Subcutaneous adipose tissue (tissue), 4 donors: ENCODE measurements around the gene COL7A1. TPM values are rescaled to one million over a fixed set of nuclear protein-coding genes. Genes with fewer than 3 reads are reported as not detected.

Source experiments
- total RNA-seq, 4 donors: library from RNA; depleted of rRNA; stranded (reverse); fragments of >200 nt; gene quantifications; one replicate each; pipeline ENCODE4 v1.1.0, GENCODE V29; 2016
- TF ChIP-seq, protein P1 (sequence below): fragments of 450-650 bp; IDR thresholded peaks from one replicate; pipeline ENCODE4 v1.5.1; 2016; ENCODE audit warnings: low read depth, mild to moderate bottlenecking, control low read depth, antibody characterized with exemption, moderate library complexity

Gene COL7A1
- total RNA-seq, 4 donors from 2014 or later: 0.16 to 1.5 (median 0.59) TPM

DNA sequence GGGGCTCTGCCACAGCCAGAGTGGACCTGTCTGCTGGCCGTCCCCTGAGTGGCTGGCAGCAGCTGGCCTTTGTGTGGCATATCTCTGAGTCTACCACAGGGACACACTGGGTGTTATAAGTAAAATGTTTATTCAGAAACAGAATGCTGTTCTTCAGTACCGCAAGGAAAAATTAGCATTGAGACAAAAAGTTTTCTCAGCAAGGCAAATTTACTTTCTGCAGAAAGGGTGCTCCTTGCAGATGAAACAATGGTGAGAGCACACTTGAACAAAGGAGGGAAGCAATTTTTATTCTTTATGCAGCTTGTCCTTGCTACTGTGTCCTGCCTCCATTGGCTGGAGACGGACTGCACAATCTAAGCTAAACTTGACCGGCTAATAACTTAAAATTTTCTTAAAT lies 22.4 kb upstream of the COL7A1 start:
- TF ChIP-seq, protein P1, sequence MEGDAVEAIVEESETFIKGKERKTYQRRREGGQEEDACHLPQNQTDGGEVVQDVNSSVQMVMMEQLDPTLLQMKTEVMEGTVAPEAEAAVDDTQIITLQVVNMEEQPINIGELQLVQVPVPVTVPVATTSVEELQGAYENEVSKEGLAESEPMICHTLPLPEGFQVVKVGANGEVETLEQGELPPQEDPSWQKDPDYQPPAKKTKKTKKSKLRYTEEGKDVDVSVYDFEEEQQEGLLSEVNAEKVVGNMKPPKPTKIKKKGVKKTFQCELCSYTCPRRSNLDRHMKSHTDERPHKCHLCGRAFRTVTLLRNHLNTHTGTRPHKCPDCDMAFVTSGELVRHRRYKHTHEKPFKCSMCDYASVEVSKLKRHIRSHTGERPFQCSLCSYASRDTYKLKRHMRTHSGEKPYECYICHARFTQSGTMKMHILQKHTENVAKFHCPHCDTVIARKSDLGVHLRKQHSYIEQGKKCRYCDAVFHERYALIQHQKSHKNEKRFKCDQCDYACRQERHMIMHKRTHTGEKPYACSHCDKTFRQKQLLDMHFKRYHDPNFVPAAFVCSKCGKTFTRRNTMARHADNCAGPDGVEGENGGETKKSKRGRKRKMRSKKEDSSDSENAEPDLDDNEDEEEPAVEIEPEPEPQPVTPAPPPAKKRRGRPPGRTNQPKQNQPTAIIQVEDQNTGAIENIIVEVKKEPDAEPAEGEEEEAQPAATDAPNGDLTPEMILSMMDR: no peak

DNA sequence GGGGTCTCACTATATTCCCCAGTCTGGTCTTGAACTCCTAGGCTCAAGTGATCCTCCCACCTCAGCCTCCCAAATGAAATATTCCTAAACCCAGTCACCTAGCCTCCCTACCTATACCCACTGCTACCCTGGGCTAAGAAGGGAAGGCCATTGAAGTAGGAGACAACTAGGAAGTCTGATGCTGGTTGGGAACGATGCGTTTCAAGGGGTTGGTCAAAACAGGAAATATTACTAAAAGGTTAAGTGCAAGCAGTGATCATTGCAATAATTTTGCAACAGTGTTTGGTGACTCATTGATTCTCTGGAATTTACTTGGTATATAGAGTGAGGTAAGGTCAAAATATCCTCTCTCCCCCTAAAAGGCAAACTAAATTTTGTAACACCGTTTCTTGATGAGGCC lies 18.9 kb upstream of the COL7A1 start:
- TF ChIP-seq, protein P1: no peak

DNA sequence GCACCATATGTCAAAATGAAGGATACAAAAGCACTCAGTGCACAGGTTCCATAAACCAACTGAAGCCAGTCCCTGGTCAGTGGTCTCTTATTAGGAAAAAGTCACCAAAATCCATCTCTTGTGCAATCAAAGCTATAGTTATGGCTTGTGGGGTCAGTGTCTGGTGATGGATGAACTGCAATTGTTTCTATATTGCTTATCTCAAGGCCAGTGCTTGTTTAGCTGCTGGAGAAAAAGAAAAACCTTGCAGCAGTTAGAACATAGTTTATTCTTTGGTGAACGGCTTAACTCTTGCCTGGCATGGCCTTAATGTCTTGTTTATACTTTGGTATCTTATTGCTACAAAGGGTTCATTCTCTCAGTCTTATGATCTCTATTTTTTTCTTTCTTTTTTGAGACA lies 17.2 kb upstream of the COL7A1 start:
- TF ChIP-seq, protein P1: no peak

DNA sequence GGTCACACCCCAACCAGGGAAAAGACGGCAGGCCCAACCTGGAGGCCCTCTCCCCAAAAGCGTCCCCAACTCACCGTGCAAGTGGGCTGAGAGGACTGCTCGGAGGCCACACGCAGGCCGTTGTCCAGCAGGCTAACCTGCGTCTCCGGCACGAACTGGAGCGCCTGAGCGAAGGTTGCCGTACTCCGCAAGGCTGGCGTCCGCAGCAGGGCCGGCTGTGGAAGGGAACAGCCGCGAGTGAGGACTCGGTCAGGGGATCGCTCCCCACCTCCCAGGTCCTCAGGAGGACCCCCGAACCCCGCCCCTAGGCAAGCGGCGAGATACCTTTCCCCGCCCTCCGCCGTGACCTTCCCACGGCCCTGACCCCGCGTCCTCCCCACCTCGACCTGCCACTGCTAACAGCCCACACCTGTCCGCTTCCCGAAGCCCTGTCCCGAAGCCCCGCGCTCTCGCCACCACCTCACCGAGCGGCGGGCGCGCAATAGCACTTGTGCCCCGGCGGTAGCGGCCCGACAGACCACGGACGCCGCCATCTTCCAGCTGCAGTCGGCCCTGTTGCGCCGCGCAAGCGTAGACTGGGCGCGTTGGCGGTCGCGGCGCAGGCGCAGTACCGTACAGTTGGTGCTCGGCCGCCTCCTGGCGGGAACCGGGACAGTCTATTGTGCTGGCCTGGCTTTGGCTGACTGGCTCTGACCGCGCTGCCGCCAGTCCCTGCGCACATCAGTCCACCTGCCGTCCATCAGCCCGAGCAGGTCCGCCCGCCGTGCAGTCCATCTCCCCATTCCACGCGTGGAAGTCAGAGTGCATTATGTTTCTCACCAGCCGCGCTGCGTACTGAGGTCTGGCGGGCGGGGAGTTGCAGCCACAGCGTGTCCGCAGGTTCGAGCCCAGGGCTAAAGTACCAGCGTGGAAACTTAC lies 14.2 kb upstream of the COL7A1 start, which contains the start of gene UQCRC1:
UQCRC1 (minus strand) TSS at position 559 of the 918 bp plus-strand sequence; CDS start at position 533, 26 bp downstream.
- TF ChIP-seq, protein P1: no peak

DNA sequence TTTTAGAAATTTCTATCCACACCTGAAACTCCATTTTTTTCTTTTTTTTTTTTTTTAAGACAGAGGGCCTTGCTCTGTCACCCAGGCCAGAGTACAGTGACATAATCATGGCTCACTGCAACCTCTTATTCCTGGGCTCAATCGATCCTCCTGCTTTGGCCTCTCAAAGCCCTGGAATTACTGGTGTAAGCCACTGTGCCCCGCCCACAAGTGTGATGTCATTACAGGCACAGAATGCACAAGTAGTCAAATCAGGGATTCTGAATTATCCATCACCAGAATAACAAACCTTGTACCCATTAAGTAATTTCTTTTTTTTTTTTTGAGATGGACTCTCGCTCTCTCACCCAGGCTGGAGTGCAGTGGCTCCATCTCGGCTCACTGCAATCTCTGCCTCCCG lies 12.4 kb upstream of the COL7A1 start:
- TF ChIP-seq, protein P1: no peak

DNA sequence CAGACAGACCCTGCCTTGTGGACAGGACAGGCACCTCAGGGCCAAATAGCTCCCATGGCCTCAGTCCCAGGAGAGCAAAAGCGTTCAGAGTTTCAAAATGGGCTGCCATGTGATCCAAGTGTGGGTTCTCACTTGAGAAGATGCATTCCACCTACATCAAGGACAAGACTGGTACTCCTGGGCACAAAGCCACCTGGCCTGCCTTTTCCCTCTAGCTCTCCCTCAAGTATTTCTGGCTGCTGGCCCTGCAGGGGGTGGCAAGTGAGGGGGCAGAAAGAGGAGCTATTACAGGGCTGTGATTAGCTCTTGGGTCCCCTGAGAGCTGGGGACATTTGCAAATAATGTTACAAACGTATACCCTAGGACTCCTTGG lies 6.5 kb upstream of the COL7A1 start:
- TF ChIP-seq, protein P1: no peak

DNA sequence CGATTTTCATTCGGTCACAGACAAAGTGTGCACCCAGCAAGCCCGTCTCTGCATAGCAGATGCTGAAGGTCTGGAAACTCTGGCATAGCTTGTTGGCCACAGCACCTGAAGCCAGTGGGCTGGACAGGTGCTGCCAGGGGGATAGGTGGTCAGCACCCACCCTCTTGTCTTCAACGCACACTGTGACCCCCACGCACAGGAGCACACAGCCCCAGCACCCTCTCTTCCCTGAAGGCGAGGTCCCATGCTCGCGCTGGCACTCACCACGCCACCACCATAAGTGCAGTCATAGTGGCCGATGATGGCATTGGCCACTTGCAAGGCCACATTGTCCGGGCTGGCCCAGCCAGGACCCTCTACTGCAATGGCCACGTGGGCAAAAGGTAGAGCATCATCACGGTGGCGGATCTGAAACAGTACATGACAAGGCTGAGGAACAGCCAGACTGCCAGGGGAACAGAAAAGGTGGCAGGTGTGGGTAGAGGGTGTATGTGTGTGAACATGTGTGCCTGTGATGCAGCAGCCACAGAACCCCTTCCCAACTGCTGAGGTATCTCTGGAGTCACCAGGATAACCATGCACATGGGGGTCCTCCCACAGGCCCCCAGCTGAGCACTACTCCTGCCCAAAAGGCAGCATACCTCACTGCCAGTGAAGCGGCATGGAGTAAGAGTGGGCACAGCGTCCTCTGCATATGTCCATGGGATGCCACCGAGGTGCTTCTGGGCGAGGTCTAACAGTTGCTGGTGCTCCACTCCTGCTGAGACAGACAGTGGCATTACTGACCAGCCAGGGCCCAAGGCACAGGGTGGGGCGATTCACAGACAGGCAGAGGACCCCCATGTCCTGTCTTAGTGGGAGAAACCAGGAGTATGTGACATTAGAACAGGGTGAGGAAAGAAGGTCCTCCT lies 5.8 kb upstream of the COL7A1 start:
- TF ChIP-seq, protein P1: no peak
